Large intestine (tissue), 3 donors: Measurements from ENCODE around the gene RNF152. TPM values are rescaled to one million over a fixed set of nuclear protein-coding genes. Genes with fewer than 3 reads are reported as not detected.

Experiments used
- DNase-seq, 2 donors: peaks; one replicate each; pipeline versions ENCODE4 v3.0.0 to v3.0.0-alpha.2; 2013
- H3K27ac ChIP-seq: one replicate; pipeline ENCODE4 v1.5.1; 2013; ENCODE audit warnings: low read length
- H3K27me3 ChIP-seq: 2 replicates; pipeline ENCODE4 v1.6.1; 2013; ENCODE audit warnings: low read length; ENCODE audit not compliant: control insufficient read depth, insufficient read depth
- H3K36me3 ChIP-seq: 2 replicates; pipeline ENCODE4 v1.6.1; 2013; ENCODE audit warnings: low read length; ENCODE audit not compliant: control insufficient read depth, insufficient read depth
- H3K4me1 ChIP-seq: one replicate; pipeline ENCODE4 v1.6.1; 2013; ENCODE audit warnings: low read length; ENCODE audit not compliant: control insufficient read depth, insufficient read depth
- H3K4me3 ChIP-seq: one replicate; pipeline ENCODE4 v1.5.1; 2013; ENCODE audit warnings: low read length
- H3K9me3 ChIP-seq: one replicate; pipeline ENCODE4 v1.6.1; 2013; ENCODE audit warnings: mild to moderate bottlenecking, low read depth, low read length, moderate library complexity; ENCODE audit not compliant: control insufficient read depth
- WGBS: methylation state at CpG from one replicate; pipeline ENCODE4 v1.1.5; 2013; ENCODE audit warnings: low lambda C conversion rate; ENCODE audit not compliant: insufficient coverage; 5-methylcytosine and 5-hydroxymethylcytosine counted together
- polyA plus RNA-seq: library from polyadenylated mRNA; unstranded; fragments of 120-200 nt; gene quantifications from one replicate; pipeline ENCODE4 v1.2.1, GENCODE V29; 2013

Gene RNF152
- polyA plus RNA-seq, 1 donor = 3.2 TPM

- H3K9me3 ChIP-seq = no peaks in the 10 kb centered on the region
- H3K4me3 ChIP-seq = no peak overlapping the region
- 79% methylated on average over 6 of the region's 17 CpGs for WGBS
- H3K36me3 ChIP-seq = no peaks in the 10 kb centered on the region
- no peak overlapping the region for H3K27ac ChIP-seq
- no peaks in the 10 kb centered on the region for H3K27me3 ChIP-seq
- DNase-seq = no peak
- H3K4me1 ChIP-seq = no peaks in the 10 kb centered on the region
Measured at GRCh38 chr18:61921621-61922235, 28.9 kb upstream of the RNF152 start.

- Histone ChIP-seq H3K4me3 (no peak overlapping the region), H3K9me3 (no peaks in the 10 kb centered on the region), H3K27ac (no peak overlapping the region), H3K36me3 (no peaks in the 10 kb centered on the region), H3K4me1 (no peaks in the 10 kb centered on the region), H3K27me3 (no peaks in the 10 kb centered on the region)
- whole genome bisulfite sequencing = 80% methylated on average over 2 of the region's 2 CpGs
- no peak for DNase-seq
Measured at GRCh38 chr18:61917818-61918217, 25.0 kb upstream of the RNF152 start.

GRCh38 chr18:61912476-61912875 lies 19.7 kb upstream of the RNF152 start:
- 100% methylated on average over 2 of the region's 3 CpGs for WGBS
- no peaks in the 10 kb centered on the region for H3K9me3 ChIP-seq
- no peaks in the 10 kb centered on the region for H3K4me1 ChIP-seq
- no peaks in the 10 kb centered on the region for H3K27me3 ChIP-seq
- H3K4me3 ChIP-seq = no peak overlapping the region
- no peaks in the 10 kb centered on the region for H3K36me3 ChIP-seq
- H3K27ac ChIP-seq = no peak overlapping the region
- DNase-seq = no peak

- no peak for DNase-seq
- no peaks in the 10 kb centered on the region for H3K27me3 ChIP-seq
- H3K9me3 ChIP-seq = no peaks in the 10 kb centered on the region
- H3K27ac ChIP-seq = no peak overlapping the region
- H3K36me3 ChIP-seq = no peaks in the 10 kb centered on the region
- no peaks in the 10 kb centered on the region for H3K4me1 ChIP-seq
- no peak overlapping the region for H3K4me3 ChIP-seq
Measured at GRCh38 chr18:61910101-61910500, 17.3 kb upstream of the RNF152 start.

- Histone ChIP-seq H3K4me1 (no peaks in the 10 kb centered on the region), H3K27me3 (no peaks in the 10 kb centered on the region)
- 100% methylated on average over 1 of the region's 7 CpGs for WGBS
Measured at GRCh38 chr18:61908661-61909060, 15.9 kb upstream of the RNF152 start.

GRCh38 chr18:61901323-61901986 lies 8.6 kb upstream of the RNF152 start:
- peaks cover 2% of the 10 kb centered on the region for H3K27me3 ChIP-seq
- H3K27ac ChIP-seq = peak overlapping the region; percentile 20
- H3K4me3 ChIP-seq = no peak overlapping the region
- H3K36me3 ChIP-seq = no peaks in the 10 kb centered on the region
- no peaks in the 10 kb centered on the region for H3K4me1 ChIP-seq
- WGBS = 100% methylated on average over 1 of the region's 5 CpGs
- no peaks in the 10 kb centered on the region for H3K9me3 ChIP-seq
- DNase-seq = peak in 1 of 2 donors; percentile 42

More at GRCh38 chr18:61908661-61909060, 15.9 kb upstream of the RNF152 start:
- no peak for DNase-seq
- H3K27ac ChIP-seq = no peak overlapping the region
- no peak overlapping the region for H3K4me3 ChIP-seq
- H3K36me3 ChIP-seq = no peaks in the 10 kb centered on the region
- H3K9me3 ChIP-seq = no peaks in the 10 kb centered on the region

GRCh38 chr18:61900504-61901281 lies 7.9 kb upstream of the RNF152 start:
- H3K27me3 ChIP-seq = peaks cover 2% of the 10 kb centered on the region
- H3K4me3 ChIP-seq = no peak overlapping the region
- H3K36me3 ChIP-seq = no peaks in the 10 kb centered on the region
- no peaks in the 10 kb centered on the region for H3K4me1 ChIP-seq
- peak in 1 of 2 donors; percentile 54 for DNase-seq
- WGBS = no CpG with 5 or more reads among the region's 10 CpGs
- no peaks in the 10 kb centered on the region for H3K9me3 ChIP-seq
- peak overlapping the region; percentile 20 for H3K27ac ChIP-seq

GRCh38 chr18:61898640-61899101 lies 5.9 kb upstream of the RNF152 start:
- no CpG with 5 or more reads among the region's 5 CpGs for WGBS
- Histone ChIP-seq H3K9me3 (no peaks in the 10 kb centered on the region), H3K27me3 (peaks cover 4% of the 10 kb centered on the region), H3K4me3 (no peak overlapping the region), H3K27ac (no peak overlapping the region), H3K4me1 (peaks cover 3% of the 10 kb centered on the region), H3K36me3 (no peaks in the 10 kb centered on the region)
- DNase-seq = peak; percentile 42 to 55

GRCh38 chr18:61896757-61897156 lies 4.0 kb upstream of the RNF152 start:
- Histone ChIP-seq H3K4me1 (peaks cover 14% of the 10 kb centered on the region), H3K36me3 (no peaks in the 10 kb centered on the region), H3K9me3 (peaks cover 3% of the 10 kb centered on the region), H3K27ac (no peak overlapping the region), H3K4me3 (no peak overlapping the region), H3K27me3 (peaks cover 4% of the 10 kb centered on the region)
- DNase-seq = no peak
- 93% methylated on average over 2 of the region's 5 CpGs for WGBS

GRCh38 chr18:61896118-61896517 lies 3.3 kb upstream of the RNF152 start:
- Histone ChIP-seq H3K27ac (no peak overlapping the region), H3K4me3 (no peak overlapping the region), H3K27me3 (peaks cover 4% of the 10 kb centered on the region), H3K9me3 (peaks cover 3% of the 10 kb centered on the region), H3K4me1 (peaks cover 16% of the 10 kb centered on the region), H3K36me3 (no peaks in the 10 kb centered on the region)
- WGBS = no CpG with 5 or more reads among the region's 1 CpG
- no peak for DNase-seq
